ENCODE measurements around the gene NSUN3.

DNA sequence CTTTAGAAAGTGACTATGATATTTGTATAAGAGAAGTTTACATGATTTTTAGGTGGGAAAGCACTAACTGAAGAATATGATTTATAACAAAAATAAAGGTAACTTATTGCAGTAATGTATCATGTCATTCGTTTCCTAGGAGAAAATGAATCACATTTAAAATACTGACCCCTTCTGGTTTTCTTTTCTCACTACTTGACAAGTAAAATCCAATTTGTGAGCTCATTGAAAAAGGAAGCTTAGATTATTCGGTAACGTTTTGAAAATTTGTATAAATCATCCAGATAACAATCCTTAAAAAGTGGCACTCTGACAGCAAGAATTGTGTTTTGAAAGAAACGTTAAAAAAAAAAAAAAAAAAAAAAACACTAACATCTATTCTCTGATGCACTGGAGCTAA is 39.0 kb downstream of the NSUN3 start:
- no peak for TF ChIP-seq FOS (IDR thresholded peaks at IDR 0.05; ENCODE audit: borderline replicate concordance, insufficient read depth, low read length)
- no peak for TF ChIP-seq CTCF (IDR thresholded peaks at IDR 0.05; ENCODE audit: extremely low read depth in 1 of 2, insufficient read depth in 1 of 2, low read depth in 1 of 2, low read length in 2 of 2)
- TF ChIP-seq POLR2AphosphoS5 (IDR thresholded peaks at IDR 0.05; ENCODE audit: insufficient read depth, low read depth, low read length): no peak
- TF ChIP-seq GATA2 (IDR thresholded peaks at IDR 0.05; ENCODE audit: insufficient read depth, insufficient read length, low read depth, low read length): no peak
- TF ChIP-seq POLR2A (IDR thresholded peaks at IDR 0.05; ENCODE audit: low read depth, low read length): no peak
- TF ChIP-seq, protein P1, sequence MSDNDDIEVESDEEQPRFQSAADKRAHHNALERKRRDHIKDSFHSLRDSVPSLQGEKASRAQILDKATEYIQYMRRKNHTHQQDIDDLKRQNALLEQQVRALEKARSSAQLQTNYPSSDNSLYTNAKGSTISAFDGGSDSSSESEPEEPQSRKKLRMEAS (IDR thresholded peaks at IDR 0.05; ENCODE audit: insufficient read depth, insufficient read length): no peak

Data from endothelial cell of umbilical vein (primary cell).